Left kidney (tissue), 2 donors: Measurements from ENCODE around the gene NOP56. TPM values are rescaled to one million over a fixed set of nuclear protein-coding genes. Genes with fewer than 3 reads are reported as not detected.
A peak's percentile ranks its signal among the peaks of the same experiment; 100 is the strongest.

Experiments used
- DNase-seq: peaks from one replicate; pipeline ENCODE4 v3.0.0-alpha.2; 2013
- polyA plus RNA-seq: library from polyadenylated mRNA; unstranded; fragments of 120-200 nt; gene quantifications from one replicate; pipeline ENCODE4 v1.2.1, GENCODE V29; 2013; ENCODE audit not compliant: insufficient read length

NOP56 gene
- polyA plus RNA-seq, 1 donor: 305 TPM

DNA sequence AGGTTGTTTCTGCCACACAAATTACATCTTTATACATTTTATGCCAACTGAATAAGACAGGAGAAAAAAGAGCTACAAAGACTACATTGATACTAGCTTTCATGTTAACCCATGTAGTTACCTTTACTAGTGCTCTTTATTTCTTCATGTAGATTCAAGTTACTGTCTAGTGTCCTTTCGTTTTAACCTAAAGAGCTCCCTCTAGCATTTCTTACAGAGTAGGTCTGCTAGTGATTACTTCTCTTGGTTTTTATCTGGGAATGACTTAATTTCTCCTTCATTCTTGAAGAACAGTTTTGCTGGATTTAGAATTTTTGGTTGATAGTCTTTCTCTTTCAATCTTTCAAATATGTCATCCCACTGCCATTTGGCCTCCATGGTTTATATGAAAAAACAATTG lies 21.2 kb upstream of the NOP56 start:
- DNase-seq: no peak

DNA sequence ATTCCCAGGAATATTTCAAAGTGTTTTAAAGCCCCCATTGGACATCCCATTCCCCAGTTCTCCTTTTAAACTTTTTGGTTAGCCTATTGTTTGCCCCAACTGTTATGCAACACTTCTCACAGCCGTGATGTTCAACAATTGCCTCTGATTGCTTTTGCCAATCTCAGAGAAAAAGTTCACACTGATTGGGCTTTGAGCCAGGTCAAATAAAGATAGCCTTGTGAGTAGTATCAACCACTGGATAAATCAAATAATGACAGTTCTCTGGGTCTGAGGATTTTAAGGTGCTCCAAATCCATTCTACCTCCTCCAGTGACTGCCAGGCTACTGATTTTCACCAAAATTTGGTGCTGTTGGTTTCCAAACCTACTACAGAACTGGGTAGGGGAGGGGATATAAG lies 19.1 kb upstream of the NOP56 start:
- DNase-seq: no peak

DNA sequence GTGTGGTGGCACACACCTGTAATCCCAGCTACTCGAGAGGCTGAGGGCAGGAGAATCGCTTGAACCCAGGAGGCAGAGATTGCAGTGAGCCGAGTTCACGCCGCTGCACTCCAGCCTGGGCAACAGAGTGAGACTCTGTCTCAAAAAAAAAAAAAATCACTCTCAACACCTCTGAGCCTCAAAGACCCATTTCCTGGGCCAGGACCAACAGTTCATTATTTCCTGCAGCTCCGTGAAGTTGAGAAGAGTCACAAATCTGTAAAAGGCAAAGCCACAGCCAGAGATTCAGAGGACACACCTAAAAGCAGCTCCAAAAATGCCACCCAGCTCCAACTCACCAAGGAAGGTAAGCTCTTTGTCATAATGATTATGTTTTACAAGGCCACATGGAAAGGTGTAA lies 15.2 kb upstream of the NOP56 start:
- no peak for DNase-seq

DNA sequence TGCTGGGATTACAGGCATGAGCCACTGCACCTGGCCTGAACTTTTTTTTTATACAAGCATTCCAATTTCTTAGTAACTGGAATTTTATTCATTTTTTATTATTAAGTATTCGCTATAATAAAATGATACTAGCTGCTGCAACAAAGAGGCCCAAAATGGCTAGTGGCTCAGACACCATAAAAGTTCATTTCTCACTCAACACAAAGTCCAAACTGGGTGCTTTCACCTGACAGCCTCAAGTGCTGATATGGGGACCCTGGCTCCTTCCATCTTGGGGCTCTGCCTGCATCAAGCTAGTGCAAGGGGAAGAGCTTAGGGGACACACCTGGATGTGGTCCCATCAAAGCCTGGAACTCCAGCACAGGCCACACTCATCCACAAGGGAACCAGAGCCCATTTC lies 12.2 kb upstream of the NOP56 start:
- no peak for DNase-seq

DNA sequence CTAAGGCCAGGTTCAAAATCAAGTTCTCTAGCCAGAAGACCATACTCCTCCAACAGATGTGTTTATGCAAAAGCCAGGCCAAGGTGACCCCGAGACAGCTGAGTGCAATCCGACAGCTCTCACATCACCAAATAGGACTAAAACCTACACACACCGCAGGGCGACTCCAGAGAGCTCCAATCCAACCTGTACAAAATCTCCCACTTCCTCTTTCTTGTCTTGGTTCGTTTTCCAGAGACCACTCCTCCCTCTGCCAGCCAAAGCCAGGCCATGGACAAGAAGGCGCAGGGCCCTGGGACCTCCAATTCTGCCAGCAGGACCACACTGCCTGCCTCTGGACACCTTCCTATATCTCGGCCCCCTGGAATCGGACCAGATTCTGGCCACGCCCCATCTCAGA lies 11.5 kb upstream of the NOP56 start:
- no peak for DNase-seq

DNA sequence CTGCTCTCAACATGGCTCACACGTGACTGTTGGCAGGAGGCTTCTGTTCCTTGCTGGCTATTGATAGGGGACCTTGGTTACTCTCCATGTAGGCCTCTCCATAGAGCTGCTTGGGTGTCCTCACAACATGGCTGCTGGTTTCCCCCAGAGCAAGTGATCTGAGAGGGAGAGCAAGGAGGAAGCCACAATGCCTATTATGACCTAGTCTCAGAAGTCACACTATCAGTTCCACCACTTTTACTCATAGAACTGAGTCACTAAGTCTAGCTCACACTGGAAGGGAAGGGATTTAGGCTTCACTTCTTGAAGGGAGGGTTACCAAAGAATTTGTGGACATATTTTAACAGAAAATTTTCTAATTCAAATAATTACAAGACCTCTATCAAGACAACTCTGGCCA lies 8.7 kb upstream of the NOP56 start:
- DNase-seq: no peak

DNA sequence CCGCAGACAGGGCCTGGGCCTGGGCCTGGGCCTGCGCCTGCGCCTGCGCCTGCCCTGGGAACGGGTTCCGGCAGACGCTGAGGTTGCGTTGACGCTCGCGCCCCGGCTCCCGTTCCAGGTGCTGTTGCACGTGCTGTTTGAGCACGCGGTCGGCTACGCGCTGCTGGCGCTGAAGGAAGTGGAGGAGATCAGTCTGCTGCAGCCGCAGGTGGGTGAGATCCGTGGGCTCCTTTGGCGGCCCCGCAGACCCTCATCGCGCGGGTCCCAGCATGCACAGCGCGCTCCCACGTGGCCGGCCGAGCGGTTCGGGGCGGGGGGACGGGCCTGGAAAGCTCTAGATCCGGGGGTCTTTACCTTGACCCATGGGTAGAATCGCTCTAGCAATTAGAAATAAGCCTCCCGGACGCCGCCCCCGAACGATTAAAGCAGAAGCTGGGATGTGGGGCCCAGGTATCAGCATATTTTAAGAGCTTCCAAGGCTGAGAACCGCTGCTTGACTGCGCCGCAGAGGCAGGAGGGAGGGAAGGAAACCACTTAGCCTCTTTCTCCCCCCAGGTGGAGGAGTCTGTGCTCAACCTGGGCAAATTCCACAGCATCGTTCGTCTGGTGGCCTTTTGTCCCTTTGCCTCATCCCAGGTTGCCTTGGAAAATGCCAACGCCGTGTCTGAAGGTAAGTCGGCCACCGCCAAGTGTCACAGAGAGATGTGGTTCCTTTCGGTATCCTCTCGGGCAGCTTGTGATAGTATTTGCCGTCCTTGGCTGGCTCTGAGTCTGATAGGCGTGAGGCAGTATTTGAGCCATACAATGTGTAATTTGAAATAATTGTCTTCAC lies 508 bp downstream of the NOP56 start:
- DNase-seq: no peak

DNA sequence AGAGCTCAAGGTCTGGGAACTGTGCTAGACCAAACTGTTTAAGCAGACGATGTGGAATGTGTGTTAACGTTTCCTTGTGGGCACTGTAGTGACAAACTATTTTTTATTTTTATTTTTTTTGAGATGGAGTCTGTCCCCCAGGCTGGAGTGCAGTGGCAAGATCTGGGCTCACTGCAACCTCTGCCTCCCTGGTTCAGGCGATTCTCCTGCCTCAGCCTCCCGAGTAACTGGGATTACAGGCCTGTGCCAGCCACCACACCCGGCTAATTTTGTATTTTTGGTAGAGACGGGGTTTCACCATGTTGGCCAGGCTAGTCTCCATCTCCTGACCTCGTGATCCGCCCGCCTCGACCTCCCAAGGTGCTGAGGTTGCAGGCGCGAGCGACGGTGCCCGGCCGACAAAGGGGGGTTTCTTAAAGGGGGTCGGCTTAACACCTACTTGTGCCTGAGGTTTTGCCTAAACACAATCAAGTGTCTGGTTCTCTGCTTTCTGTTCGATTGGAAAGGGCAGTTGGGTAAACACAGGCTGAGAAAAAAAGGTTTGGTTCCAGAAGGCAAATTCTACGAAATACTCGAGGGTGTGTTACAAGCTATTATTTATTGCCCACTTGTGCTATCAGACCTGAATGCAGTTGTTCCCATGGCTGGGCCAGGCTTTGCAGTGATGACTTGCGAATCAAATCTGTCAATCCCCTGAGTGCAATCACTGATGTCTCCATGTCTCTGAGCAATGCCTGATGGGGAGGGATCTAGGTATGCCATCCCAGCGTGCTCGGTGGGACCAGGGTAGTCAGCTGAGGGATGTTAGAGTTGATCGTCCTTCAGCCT lies 1.3 kb downstream of the NOP56 start:
- no peak for DNase-seq

DNA sequence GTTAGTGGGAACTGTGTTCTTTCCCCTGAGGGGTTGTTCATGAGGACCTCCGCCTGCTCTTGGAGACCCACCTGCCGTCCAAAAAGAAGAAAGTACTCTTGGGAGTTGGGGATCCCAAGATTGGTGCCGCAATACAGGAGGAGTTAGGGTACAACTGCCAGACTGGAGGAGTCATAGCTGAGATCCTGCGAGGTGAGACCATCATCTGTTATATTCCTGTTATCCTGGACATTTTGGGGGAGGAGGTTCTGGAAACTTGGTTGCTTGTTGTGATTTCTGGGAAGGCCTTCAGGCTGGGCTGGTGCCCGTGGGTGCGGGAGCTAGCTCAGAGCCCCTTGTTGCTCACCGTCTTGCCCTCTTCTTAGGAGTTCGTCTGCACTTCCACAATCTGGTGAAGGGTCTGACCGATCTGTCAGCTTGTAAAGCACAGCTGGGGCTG lies 2.0 kb downstream of the NOP56 start:
- no peak for DNase-seq

DNA sequence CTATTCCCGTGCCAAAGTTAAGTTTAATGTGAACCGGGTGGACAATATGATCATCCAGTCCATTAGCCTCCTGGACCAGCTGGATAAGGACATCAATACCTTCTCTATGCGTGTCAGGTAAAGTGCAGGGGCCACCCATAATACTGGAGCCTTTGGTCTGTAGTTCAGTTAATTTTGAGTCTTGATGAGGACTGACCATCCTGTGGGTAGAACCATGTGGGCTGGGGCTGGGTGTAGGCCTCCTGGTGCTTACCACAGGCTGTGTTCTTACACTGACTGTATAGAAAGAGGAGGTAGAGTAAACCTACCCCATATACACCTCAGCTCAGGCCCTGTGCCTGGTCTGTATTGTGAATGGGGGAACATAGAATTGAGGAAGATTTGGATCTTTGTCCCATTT lies 2.4 kb downstream of the NOP56 start:
- no peak for DNase-seq

DNA sequence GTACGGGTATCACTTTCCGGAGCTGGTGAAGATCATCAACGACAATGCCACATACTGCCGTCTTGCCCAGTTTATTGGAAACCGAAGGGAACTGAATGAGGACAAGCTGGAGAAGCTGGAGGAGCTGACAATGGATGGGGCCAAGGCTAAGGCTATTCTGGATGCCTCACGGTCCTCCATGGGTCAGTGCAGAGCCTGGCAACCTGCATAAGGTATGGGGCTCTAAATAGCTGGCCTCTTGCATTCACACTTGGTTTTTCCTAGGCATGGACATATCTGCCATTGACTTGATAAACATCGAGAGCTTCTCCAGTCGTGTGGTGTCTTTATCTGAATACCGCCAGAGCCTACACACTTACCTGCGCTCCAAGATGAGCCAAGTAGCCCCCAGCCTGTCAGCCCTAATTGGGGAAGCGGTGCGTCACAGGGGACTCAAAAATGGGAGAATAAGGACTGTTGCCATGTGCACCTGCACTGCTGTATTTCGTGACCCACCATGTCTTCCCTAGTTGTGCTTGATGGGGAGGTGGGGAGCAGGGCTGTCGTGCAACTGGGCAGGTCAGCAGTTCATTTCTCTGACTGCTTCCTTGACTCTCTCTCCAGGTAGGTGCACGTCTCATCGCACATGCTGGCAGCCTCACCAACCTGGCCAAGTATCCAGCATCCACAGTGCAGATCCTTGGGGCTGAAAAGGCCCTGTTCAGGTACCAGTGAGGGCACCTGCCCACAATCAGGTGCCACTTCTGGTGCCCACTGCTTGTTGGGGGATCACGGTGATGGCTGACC lies 3.1 kb downstream of the NOP56 start:
- DNase-seq: no peak

DNA sequence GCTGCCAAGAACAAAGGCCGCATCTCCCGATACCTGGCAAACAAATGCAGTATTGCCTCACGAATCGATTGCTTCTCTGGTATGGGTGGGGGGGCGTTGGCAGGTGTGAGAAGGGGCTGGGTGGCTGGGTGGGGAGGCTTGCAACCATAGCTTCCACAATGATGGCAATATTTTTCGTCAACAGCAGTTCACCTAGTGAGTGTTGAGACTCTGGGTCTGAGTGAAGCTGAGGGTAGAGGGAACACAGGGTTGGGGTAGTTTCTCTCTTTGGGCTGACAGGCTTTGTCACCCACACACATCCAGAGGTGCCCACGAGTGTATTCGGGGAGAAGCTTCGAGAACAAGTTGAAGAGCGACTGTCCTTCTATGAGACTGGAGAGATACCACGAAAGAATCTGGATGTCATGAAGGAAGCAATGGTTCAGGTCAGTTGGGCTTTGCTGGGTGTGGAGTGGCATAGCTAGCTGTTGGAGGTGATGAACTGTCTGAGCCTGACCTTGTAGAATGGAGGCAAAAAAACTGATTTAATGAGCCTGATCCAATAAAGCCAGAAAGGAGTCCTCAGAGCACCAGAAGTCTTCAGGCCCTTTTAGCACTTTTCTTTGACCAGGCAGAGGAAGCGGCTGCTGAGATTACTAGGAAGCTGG lies 4.2 kb downstream of the NOP56 start:
- no peak for DNase-seq

DNA sequence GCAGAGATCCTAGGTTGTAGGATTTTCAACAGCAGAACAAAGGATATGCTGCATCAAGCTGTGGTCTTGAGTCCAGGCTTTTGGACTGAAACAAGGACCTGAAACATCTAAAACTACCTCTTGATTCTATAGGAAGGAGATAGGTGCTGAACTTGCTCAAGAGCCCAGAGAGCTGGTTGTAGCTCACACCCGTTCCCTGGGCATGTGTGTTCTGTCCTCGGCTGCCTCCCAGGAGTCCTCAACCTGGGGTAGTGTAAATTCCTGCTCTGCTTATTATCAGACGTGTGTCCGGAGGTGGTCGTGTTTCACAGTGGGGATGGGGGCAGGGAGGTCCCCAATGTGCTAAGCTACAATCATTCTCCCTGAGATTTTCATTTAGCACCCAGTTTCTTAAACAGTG lies 4.8 kb downstream of the NOP56 start:
- no peak for DNase-seq

DNA sequence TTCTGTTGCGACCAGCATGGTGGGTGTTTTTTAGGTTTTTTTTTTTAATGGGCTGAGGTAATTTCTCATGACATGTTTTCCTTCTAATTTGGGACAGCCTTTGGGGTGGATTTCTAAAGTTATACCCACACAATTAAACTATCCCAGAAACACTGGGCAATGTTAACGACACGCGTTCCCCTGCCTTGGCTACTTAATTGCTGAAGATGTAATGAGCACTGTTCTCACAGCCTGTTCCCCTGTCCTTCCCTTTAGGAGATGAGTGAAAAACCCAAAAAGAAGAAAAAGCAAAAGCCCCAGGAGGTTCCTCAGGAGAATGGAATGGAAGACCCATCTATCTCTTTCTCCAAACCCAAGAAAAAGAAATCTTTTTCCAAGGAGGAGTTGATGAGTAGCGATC lies 5.2 kb downstream of the NOP56 start:
- no peak for DNase-seq

DNA sequence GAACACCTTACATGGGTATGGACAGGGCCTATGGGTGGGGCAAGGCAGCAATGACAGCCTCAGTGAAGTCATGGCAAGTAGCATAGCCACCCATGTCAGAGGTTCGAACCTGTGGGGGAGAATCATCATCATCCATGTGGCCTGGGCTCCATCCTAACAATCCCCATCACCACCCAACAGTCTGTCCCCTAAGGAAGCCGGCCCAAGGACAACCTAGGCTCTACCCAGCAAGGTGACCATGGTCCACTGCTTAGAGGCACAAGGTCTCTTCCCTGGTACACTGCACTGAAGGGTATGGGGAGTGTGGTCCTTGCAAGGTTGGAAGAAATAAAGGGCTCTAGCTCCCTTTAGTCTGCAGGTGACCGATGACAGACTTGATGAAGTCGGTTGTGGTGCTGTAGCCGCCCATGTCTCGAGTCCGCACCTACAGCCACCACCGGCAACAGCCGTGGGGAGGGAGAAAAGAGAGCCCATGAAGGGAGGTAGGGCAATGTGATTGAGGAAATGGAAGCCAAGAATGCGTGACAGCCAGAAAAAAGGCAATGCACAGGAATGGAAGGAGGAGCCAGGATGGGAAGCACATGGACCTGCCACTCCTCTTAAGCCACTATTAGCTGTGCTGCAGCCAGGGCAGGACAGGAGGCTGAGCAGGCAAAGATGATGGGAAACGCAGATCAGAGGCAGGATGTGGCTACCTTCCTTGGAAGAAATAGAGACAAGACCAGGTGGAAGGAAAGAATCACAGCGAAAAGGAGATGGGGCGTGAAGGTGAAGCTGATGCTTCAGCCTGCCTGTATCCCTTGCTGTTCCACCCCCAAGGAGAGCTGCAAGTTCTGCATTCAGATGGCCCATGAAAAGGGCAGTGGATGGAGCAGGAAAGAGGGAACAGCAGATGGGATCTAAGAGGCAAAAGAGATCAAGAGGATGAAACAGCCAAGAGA lies 6.3 kb downstream of the NOP56 start:
- DNase-seq: no peak

DNA sequence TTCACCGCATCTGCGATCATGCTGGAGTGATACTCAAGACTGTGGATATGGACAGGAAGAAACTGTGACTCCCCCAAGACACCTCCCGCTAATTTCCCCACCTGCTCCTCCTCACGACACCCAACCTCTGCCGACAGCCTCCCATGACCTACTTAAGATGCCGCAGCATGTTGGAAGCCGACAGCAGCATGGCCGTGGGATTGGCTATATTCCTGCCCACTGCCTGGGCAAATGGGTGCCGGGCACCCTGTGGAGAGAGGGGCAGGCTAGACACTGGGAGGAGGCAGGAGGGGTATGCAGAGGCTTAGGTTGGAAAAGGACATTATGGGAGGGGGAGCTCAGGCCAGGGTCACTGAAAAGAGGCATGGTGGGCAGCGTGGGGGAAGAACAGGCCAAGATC lies 7.1 kb downstream of the NOP56 start:
- no peak for DNase-seq

DNA sequence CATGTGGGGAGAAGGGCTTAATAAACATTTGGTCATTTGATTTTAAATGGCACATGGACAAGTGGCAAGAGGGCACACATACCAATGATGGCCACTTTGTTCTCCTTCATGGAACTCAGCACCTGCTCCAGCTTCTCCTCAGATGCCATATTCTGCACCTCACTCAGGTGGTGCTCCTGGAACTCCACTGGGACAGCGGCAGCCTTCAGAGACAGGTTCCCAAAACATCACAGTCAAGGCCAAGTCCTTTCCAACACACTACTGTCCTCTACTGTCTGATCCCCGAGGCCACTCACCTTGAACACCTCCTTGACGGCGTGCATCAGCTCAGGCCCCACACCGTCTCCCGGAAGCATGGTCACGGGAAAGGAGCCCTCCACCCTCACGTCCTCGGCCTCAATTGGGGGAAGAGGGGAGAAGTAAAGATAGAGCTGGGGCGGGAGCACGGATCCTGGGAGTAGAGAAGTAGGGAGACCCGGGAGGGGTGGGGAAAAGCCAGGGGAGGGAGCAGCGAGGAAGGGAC lies 11.0 kb downstream of the NOP56 start:
- DNase-seq: no peak

DNA sequence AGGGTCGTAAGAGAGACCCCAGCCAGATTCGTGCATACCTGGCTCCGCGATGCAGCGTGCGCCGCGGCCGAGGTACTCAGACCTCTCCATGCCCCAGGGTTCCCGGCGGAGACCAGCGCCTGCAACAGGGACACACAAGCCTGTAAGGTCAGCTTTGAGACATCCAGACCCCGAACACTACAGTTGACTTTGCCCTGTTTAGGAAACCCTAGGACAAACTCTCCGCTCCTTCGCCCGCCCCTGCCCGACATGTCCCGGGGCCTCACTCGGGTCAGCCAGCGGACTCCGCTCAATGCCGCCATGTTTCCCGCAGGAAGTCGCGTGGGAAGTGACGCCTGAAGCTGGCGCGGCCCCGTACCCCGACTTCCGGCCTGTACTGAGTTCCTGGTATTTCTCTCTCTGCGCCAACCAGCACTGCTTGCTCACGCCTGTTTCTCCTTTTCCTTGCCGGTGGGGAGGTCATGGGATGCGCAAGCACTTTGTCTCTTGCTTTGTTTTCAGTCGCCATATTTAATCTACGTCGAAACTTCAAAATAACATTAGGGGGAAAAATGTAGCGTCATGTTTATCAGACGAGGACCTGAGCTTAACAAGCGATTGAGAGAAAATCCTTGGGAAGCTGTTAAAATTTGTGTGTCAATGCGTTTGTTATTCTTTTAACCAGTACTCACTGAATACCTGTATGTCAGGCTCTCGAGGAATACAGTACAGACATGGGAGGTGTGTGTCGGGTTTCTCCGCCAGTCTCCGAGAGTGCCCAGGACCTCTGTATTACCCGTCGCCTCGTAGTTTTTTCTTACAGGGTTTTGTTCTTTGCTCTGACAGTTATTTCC lies 11.7 kb downstream of the NOP56 start, which contains the start of gene IDH3B:
IDH3B (minus strand) TSS at position 330 of the 833 bp plus-strand sequence; CDS start at position 302, 28 bp downstream.
- peak; percentile 91 for DNase-seq

DNA sequence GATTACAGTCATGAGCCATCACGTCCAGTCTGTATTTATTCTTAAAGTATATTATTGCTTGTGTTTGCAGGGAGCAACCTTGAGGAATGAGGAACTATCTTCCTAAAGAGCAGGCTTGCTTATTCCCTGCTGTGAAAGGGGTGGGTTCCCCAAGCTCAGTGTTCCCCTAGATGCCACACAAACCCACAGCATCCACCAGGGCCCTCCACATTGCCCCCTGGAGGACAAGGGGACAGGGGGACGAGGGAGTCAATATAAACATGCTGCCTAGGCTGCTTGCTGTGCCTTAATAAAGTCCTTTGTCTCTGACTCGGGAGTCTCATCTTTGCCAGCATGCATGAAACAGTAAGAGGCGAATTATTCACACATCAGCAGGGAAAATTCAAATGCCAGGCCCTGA lies 19.5 kb downstream of the NOP56 start:
- no peak for DNase-seq

DNA sequence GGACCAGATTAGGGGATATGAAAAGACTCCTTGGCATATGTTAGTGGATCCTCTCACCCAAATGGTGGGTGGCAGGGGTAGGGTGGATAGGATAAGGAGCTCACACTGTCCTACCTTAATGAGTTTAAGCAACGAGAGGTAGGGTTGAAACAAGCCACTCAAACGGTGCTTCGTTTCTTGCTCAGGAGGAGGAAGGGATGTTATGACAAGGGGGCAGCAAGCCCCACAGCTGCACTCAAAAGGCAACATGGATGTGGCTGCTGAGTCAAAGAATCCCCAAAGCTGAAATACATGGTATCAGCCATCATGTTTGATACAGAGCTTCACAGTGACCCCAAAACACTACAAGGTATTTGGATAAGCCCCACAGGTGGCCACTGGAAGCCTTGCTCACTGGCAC lies 20.0 kb downstream of the NOP56 start:
- no peak for DNase-seq
